NCI-H345 treated with DMSO at 0.1 percent for 48 hours (cell line): ENCODE results near the gene POU2F3.

Experiments
- DNase-seq: peaks from one replicate; lab custom pipeline; 2025; ENCODE audit not compliant: unreplicated experiment; lab: John Stamatoyannopoulos, UW

The POU2F3 gene

GRCh38 chr11:120281143-120281795 is 41.3 kb downstream of the POU2F3 start:
- no peak for DNase-seq

DNA sequence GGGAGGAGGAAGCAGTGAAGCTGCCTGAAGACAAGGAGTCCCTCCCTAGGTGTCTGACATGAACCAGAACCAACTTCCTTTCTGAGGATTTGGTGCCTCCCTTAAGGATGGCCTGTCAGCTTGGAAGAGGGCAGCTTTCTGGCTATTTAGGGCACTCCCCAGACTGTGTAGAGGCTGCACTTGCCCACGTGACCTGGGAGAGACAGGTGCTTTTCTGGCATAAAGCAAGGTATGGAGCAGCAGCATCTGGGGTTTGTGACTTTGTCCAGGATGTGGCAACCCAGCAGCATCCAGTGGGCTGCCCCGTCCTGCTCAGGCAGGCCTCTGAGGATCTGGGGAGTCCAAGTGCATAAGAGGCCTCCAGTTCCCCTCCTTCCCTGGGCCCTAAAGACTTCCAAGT is 43.2 kb downstream of the POU2F3 start:
- DNase-seq, result no peak

- no peak for DNase-seq
Measured at GRCh38 chr11:120284272-120284671, 44.3 kb downstream of the POU2F3 start.

DNA sequence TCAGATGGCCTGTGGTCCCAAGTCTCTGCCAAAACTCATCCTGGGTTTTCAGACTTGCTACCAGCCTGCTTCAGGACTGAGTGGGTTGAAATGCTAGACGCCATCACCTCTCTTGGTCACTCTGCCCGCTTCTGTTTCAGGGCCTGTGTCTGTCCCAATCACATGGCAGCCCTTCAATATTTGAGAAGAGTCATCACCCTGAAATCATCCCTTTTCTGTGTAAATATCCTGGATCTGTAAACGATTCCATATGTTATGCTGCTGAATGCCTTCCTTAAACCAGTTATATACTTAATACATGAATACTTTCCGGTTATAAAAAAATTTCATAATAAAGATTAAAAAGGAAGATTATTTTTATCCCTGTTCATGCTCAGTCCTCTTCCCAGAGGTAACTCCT is 45.3 kb downstream of the POU2F3 start:
- DNase-seq, result no peak

GRCh38 chr11:120288021-120288420 is 48.1 kb downstream of the POU2F3 start:
- DNase-seq, result no peak

GRCh38 chr11:120289426-120289825 is 49.5 kb downstream of the POU2F3 start:
- DNase-seq, result no peak

GRCh38 chr11:120290956-120291355 is 51.0 kb downstream of the POU2F3 start:
- no peak for DNase-seq

- no peak for DNase-seq
Measured at GRCh38 chr11:120293038-120293800, 53.3 kb downstream of the POU2F3 start.

DNA sequence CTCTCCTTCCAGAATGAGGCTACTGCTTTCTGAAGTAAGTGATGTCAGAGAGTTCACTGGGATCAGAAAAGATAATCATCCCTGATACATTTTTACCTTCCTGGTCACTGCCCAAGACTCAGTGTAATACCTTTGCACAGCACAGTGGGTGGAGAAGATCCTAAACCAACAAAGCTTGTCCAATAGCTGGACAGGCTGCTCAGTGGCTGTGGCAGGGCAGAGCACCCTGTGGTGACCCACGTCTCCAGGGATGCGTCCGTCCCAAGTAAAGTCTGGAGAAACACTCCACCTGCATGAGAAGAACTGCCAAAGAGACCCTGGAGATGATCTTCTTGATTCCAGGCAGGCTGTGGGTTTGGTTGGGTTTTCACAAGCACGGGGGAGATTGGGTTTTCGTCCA is 54.2 kb downstream of the POU2F3 start:
- DNase-seq, result no peak

- DNase-seq, result no peak
Measured at GRCh38 chr11:120295099-120295498, 55.2 kb downstream of the POU2F3 start.

- DNase-seq, result no peak
Measured at GRCh38 chr11:120296554-120296953, 56.6 kb downstream of the POU2F3 start.

DNA sequence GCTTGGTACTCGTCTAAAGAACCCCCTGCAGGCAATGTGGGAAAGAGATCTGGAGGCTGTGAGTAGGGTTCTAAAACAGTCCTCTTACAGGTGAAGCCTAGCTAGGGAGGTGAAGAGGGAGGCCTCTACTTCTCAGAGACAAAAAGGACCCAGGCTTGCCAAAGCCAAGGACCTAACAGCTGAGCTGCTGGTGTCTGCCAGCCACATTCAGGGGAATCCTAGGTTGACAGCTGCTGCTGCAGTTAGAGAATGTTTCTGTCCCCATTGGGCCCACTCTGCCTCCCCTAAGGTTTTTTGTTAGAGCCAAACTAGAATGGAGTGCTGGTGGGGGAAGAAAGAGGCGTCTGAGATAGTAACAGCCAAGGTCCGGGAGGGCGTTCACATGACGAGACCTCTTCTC is 58.5 kb downstream of the POU2F3 start:
- no peak for DNase-seq

DNA sequence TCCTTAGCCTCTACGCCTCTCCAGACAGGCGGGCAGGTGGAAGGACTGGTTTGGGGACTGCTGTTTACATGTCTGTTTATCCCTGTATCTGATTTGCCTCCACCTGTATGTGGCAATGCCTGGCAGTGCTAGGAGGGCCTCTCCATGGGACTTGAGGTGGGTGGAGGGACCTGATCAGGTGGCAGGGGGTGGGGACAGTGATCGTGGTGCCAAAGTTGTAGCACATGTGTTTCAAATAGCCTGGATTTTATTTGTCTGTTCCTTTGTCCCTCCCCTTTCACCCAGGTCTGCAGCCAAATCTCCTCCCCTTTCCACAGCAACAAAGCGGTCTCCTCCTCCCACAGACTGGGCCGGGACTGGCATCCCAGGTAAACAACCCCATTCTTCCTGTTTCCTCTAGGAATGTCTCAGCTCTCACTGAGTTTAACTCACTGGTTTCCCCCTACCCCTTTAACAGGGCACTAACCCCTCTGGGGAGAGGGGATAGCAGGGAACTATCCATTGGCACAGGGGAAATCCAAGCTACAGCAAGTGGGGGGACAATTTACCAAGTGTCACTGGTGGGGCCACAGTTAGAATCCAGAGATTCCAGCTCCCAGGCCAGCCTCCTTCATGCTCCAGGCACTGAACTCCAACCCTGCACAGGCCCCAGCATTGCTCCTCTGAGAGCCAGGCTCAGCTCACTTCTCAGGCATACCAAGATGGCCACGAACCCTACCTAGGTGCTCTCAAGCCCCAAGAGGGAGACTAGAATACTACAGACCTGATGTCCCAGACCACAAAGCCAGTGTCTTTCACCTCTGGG is 62.3 kb downstream of the POU2F3 start:
- DNase-seq, result no peak

DNA sequence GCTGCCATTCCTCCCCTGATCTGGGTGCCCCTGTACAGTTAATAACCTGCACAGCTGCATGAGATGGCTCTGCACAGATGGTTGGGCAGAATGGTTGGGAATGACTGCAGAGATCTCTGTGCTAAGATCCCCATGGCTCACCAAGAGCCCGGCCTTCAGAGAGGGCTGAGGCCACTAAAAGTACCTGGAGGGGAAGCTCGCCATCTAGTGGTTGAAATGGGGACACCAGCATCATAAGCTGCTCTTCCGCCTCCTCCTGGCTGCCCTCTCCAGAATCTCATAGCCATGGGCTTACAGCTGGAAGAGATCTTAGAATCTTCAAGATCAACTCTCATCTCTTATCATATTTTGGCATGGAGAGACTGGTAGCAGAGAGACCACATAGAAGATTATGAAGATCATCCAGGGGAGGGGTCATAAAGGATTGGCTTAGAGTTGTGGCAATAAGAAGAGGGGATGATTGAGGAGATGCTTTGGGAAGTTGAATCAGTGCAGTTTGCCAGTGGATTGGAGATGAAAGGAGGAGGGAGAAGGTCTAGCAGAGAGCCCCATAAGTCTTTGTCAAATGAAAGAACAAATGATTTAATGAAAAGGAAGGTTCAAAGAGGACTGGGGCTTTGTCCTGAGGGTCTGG is 63.2 kb downstream of the POU2F3 start:
- peak; percentile 19 for DNase-seq

GRCh38 chr11:120304526-120304925 is 64.6 kb downstream of the POU2F3 start:
- no peak for DNase-seq

DNA sequence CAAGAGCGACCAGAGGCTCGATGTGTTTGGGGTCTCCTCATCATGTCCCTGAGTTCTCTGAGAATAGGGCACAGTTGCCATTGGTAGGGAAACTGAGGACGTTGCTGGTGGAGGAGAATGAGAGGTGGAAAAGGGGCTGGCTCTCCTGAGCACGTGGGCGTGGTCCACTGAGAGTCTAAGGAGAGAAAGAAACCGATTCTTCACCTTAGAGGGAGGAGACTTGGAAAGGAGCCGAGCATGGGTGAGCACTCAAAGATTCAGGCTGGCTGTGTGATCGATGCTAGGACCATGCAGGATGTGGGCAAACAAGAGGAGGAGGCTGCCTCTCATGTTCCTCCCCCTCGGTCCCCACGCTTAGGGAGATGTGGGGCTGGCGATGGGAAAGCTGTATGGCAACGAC is 65.3 kb downstream of the POU2F3 start:
- DNase-seq, result no peak

GRCh38 chr11:120306519-120307242 is 66.7 kb downstream of the POU2F3 start:
- DNase-seq, result no peak

GRCh38 chr11:120307476-120307875 is 67.5 kb downstream of the POU2F3 start:
- no peak for DNase-seq

DNA sequence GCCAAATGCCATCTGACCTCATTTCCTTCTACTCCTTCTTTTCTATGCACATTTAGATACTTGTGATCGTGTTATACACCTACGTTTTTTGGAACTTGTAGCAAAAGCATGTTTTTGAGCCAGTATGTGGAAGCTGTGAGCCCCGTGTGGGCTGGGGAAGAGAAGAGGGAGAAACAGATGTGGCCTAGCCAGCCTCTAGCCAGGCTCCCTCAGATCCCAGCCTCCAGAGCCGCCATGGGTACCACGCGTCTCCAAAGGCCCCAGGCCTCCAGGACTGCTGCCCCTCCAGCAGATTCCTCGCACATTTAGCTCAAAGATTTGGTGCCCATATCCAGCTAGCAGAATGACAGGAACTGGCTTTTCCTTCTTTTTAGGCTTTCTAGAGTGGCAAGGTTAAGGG is 68.1 kb downstream of the POU2F3 start:
- no peak for DNase-seq

GRCh38 chr11:120310870-120311269 is 70.9 kb downstream of the POU2F3 start:
- no peak for DNase-seq

- DNase-seq, result no peak
Measured at GRCh38 chr11:120314861-120315260, 74.9 kb downstream of the POU2F3 start.
